Activated CD8-positive, alpha-beta T cell treated with anti-CD3 and anti-CD28 coated beads for 36 hours (primary cell): Measurements from ENCODE around the gene COL15A1. TPM values are rescaled to one million over a fixed set of nuclear protein-coding genes. Genes with fewer than 3 reads are reported as not detected.

Source experiments
- ATAC-seq: fragments of 200-7000 bp; cut with Tn5 transposase; one replicate; pipeline ENCODE4 v1.10.0; 2021; ENCODE audit warnings: mild to moderate bottlenecking, moderate library complexity
- CTCF ChIA-PET: fragments of 350-600 bp; sonication (Branson Sonifier 250); formaldehyde crosslinking; loops from one replicate; lab custom pipeline; 2021; ENCODE audit warnings: antibody characterized with exemption; lab: Charles Lee
- POLR2A ChIA-PET: fragments of 350-600 bp; sonication (Branson Sonifier 250); formaldehyde crosslinking; loops from one replicate; lab custom pipeline; 2021; ENCODE audit warnings: antibody characterized with exemption; lab: Charles Lee
- DNase-seq: peaks from one replicate; pipeline ENCODE4 v3.0.0-alpha.2; 2020
- H3K27ac Mint-ChIP-seq: one replicate; pipeline ENCODE4 v1.8.0; 2021; ENCODE audit warnings: mild to moderate bottlenecking, mixed read lengths
- H3K27me3 Mint-ChIP-seq: one replicate; pipeline ENCODE4 v1.8.0; 2021; ENCODE audit warnings: mixed read lengths
- H3K36me3 Mint-ChIP-seq: one replicate; pipeline ENCODE4 v1.8.0; 2021; ENCODE audit warnings: low read depth, mixed read lengths
- H3K4me1 Mint-ChIP-seq: one replicate; pipeline ENCODE4 v1.8.0; 2021; ENCODE audit warnings: low read depth, mixed read lengths
- H3K4me3 Mint-ChIP-seq: one replicate; pipeline ENCODE4 v1.8.0; 2021; ENCODE audit warnings: mild to moderate bottlenecking, moderate library complexity, mixed read lengths
- H3K9me3 Mint-ChIP-seq: one replicate; pipeline ENCODE4 v1.8.0; 2021; ENCODE audit warnings: mixed read lengths
- CTCF ChIP-seq: fragments of 200-600 bp; IDR thresholded peaks from one replicate; pipeline ENCODE4 v1.8.0; 2022; ENCODE audit warnings: antibody characterized with exemption, mild to moderate bottlenecking
- intact Hi-C: fragments of 100-400 bp; cut with micrococcal nuclease; formaldehyde crosslinking; loops from one replicate; pipeline ENCODE4 v1.10.0; 2022
- total RNA-seq, 2 experiments: library from RNA; stranded (reverse); gene quantifications; one replicate each; pipeline ENCODE4 v1.2.3, GENCODE V29; 2021

The COL15A1 gene
- total RNA-seq, 2 experiments from 2014 or later: 0.07 TPM; not detected in 1

GRCh38 chr9:99024959-99025358 lies 81.3 kb downstream of the COL15A1 start:
- DNase-seq (no peak), ATAC-seq (no peak)
- H3K9me3 Mint-ChIP-seq: no peaks in the 10 kb centered on the region
- H3K27me3 Mint-ChIP-seq: no peaks in the 10 kb centered on the region
- no peaks in the 10 kb centered on the region for H3K36me3 Mint-ChIP-seq
- H3K4me1 Mint-ChIP-seq: peaks cover 20% of the 10 kb centered on the region
- CTCF ChIA-PET: interaction anchor here (1.0 to 1.5 kb wide), 3 partner anchors 22 to 27 kb away, joined by 3 to 5 read pairs (median 3); no protein-coding TSS in a partner anchor
- no peak for TF ChIP-seq CTCF
- intact Hi-C loops: no loop called here
- no peak overlapping the region for H3K27ac Mint-ChIP-seq
- POLR2A ChIA-PET: interaction anchor here (0.7 kb wide), 1 partner anchor 12 kb away, joined by 3 read pairs; no protein-coding TSS in a partner anchor
- no peak overlapping the region for H3K4me3 Mint-ChIP-seq

GRCh38 chr9:99025616-99026270 lies 82.0 kb downstream of the COL15A1 start:
- no peak for TF ChIP-seq CTCF
- CTCF ChIA-PET: interaction anchor here (1.2 to 3.1 kb wide), 6 partner anchors 19 to 114 kb away, joined by 3 to 15 read pairs (median 6); no protein-coding TSS in a partner anchor
- no peak for DNase-seq
- H3K9me3 Mint-ChIP-seq: no peaks in the 10 kb centered on the region
- intact Hi-C loops: no loop called here
- no peak overlapping the region for H3K4me3 Mint-ChIP-seq
- peaks cover 20% of the 10 kb centered on the region for H3K4me1 Mint-ChIP-seq
- POLR2A ChIA-PET: interaction anchor here (1.1 kb wide), 1 partner anchor 12 kb away, joined by 5 read pairs; no protein-coding TSS in a partner anchor
- H3K27ac Mint-ChIP-seq: no peak overlapping the region
- no peak for ATAC-seq
- H3K27me3 Mint-ChIP-seq: no peaks in the 10 kb centered on the region
- H3K36me3 Mint-ChIP-seq: no peaks in the 10 kb centered on the region

GRCh38 chr9:99026271-99026955 lies 82.7 kb downstream of the COL15A1 start:
- H3K4me1 Mint-ChIP-seq: peaks cover 20% of the 10 kb centered on the region
- no peak overlapping the region for H3K4me3 Mint-ChIP-seq
- ChIA-PET POLR2A (interaction anchor here (0.9 to 1.1 kb wide), 4 partner anchors 9 to 100 kb away, joined by 3 to 5 read pairs (median 4); no protein-coding TSS in a partner anchor), CTCF (interaction anchor here (1.2 to 3.1 kb wide), 10 partner anchors 11 to 158 kb away, joined by 3 to 15 read pairs (median 5); no protein-coding TSS in a partner anchor)
- ATAC-seq: peak; percentile 61
- no peak overlapping the region for H3K27ac Mint-ChIP-seq
- no peaks in the 10 kb centered on the region for H3K9me3 Mint-ChIP-seq
- H3K27me3 Mint-ChIP-seq: no peaks in the 10 kb centered on the region
- TF ChIP-seq CTCF: no peak
- no peak for DNase-seq
- no peaks in the 10 kb centered on the region for H3K36me3 Mint-ChIP-seq
- intact Hi-C loops: no loop called here

GRCh38 chr9:99026956-99027298 lies 83.2 kb downstream of the COL15A1 start:
- peak; percentile 34 for ATAC-seq
- POLR2A ChIA-PET: interaction anchor here (0.9 to 1.1 kb wide), 4 partner anchors 10 to 99 kb away, joined by 3 to 5 read pairs (median 4); no protein-coding TSS in a partner anchor
- Mint-ChIP-seq H3K4me1 (peaks cover 20% of the 10 kb centered on the region), H3K9me3 (no peaks in the 10 kb centered on the region), H3K36me3 (no peaks in the 10 kb centered on the region), H3K27ac (no peak overlapping the region), H3K27me3 (no peaks in the 10 kb centered on the region), H3K4me3 (no peak overlapping the region)
- CTCF ChIA-PET: interaction anchor here (1.2 to 3.1 kb wide), 10 partner anchors 11 to 157 kb away, joined by 3 to 15 read pairs (median 5); no protein-coding TSS in a partner anchor
- no peak for TF ChIP-seq CTCF
- no peak for DNase-seq
- intact Hi-C loops: no loop called here
